ENCODE results near the gene TMEM151B. TPM values are rescaled to one million over a fixed set of nuclear protein-coding genes. Genes with fewer than 3 reads are reported as not detected.

The TMEM151B gene
- total RNA-seq, 1 experiment from 2014 or later, result not detected

GRCh38 chr6:44243345-44243744 lies 26.9 kb upstream of the TMEM151B start (continued):
- TF ChIP-seq CTCF (IDR thresholded peaks at IDR 0.05 in 2 of 3, conservative IDR thresholded peaks at IDR 0.05 in 1 of 3; ENCODE audit: borderline replicate concordance in 1 of 3, insufficient read depth in 1 of 3, low read depth in 2 of 3, low read length in 2 of 3) (no peak), ZFX (IDR thresholded peaks at IDR 0.05) (no peak), TCF7L2 (IDR thresholded peaks at IDR 0.05; ENCODE audit: borderline replicate concordance, extremely low read depth, insufficient read depth, insufficient read length) (no peak), SIN3A (IDR thresholded peaks at IDR 0.05; ENCODE audit: low read depth) (no peak), ATF3 (IDR thresholded peaks at IDR 0.05) (no peak)

GRCh38 chr6:44245391-44245911 lies 24.8 kb upstream of the TMEM151B start:
- Histone ChIP-seq H3K4me2 (ENCODE audit: low read length) (peak overlapping the region; percentile 83), H3K79me2 (ENCODE audit: insufficient read depth, low read length) (peaks cover 36% of the 10 kb centered on the region), H3K27me3 (ENCODE audit: insufficient read depth, low read length) (no peaks in the 10 kb centered on the region), H3K36me3 (ENCODE audit: control insufficient read depth in 1 of 2, insufficient read depth in 2 of 2, low read length in 2 of 2) (peaks cover 24 to 35% of the 10 kb centered on the region in 2 experiments), H3K9ac (ENCODE audit: low read length) (peak overlapping the region; percentile 95), H3K4me1 (ENCODE audit: control insufficient read depth in 1 of 2, insufficient read depth in 2 of 2, low read length in 2 of 2) (peaks cover 10 to 31% of the 10 kb centered on the region in 2 experiments), H2AFZ (ENCODE audit: low read depth, low read length, poor library complexity, severe bottlenecking) (no peak overlapping the region), H3K9me3 (ENCODE audit: control insufficient read depth in 1 of 2, insufficient read depth in 1 of 2, low read depth in 1 of 2, low read length in 2 of 2) (no peaks in the 10 kb centered on the region), H3K27ac (ENCODE audit: low read depth, low read length) (peak overlapping the region; percentile 82), H3K4me3 (replicated peaks in 1 of 2; ENCODE audit: low read depth in 1 of 2, low read length in 2 of 2) (peak overlapping the region; percentile 82 to 100), H3K9me2 (ENCODE audit: insufficient read depth) (no peaks in the 10 kb centered on the region), H4K20me1 (ENCODE audit: insufficient read depth) (peaks cover 31% of the 10 kb centered on the region)
- no peak for DNase-seq (ENCODE audit: low read depth, low spot score)
- no peak for ATAC-seq
- no TSS peak for BruUV-seq (replicated peaks)
- ChIA-PET POLR2A (interaction anchor here (0.8 to 4.0 kb wide), 6 partner anchors 8 to 68 kb away, joined by 4 to 74 read pairs (median 24); partner anchors contain the start of genes AARS2, SLC29A1 and SLC35B2), CTCF (interaction anchor here (1.0 to 4.0 kb wide), 4 partner anchors 8 to 72 kb away, joined by 3 to 16 read pairs (median 10); partner anchors contain the start of gene SLC35B2), RAD21 (ENCODE audit: low non-redundant PET in 1 of 2, low total read pairs in 2 of 2, uncharacterized antibody in 2 of 2, unreplicated experiment in 2 of 2) (interaction anchor here in 1 of 2 experiments (1.3 kb wide), 1 partner anchor 23 kb away, joined by 3 read pairs; the partner anchor contains the start of gene SLC29A1)
- TF ChIP-seq EZH2phosphoT487 (IDR thresholded peaks at IDR 0.05; ENCODE audit: borderline replicate concordance) (no peak), SRF (IDR thresholded peaks at IDR 0.05; ENCODE audit: low read depth) (no peak), YY1 (IDR thresholded peaks at IDR 0.05; ENCODE audit: extremely low read depth, insufficient replicate concordance, low read depth, low read length) (no peak), POLR2AphosphoS5 (IDR thresholded peaks at IDR 0.05; ENCODE audit: low read depth, low read length) (no peak), ATF3 (IDR thresholded peaks at IDR 0.05) (no peak), ELF1 (IDR thresholded peaks at IDR 0.05; ENCODE audit: borderline replicate concordance, low read depth) (no peak), TCF7L2 (IDR thresholded peaks at IDR 0.05; ENCODE audit: borderline replicate concordance, extremely low read depth, insufficient read depth, insufficient read length) (no peak), JUND (IDR thresholded peaks at IDR 0.05) (no peak), POLR2A (IDR thresholded peaks at IDR 0.05; ENCODE audit: borderline replicate concordance, extremely low read depth, insufficient read depth, insufficient read length) (no peak), EZH2 (IDR thresholded peaks at IDR 0.05) (no peak)
- intact Hi-C loops (cut with micrococcal nuclease), result no loop called here

Measured in HCT116 (cell line).